ENCODE measurements around the gene OR8B12.
A peak's percentile ranks its signal among the peaks of the same experiment; 100 is the strongest.

OR8B12 gene, protein sequence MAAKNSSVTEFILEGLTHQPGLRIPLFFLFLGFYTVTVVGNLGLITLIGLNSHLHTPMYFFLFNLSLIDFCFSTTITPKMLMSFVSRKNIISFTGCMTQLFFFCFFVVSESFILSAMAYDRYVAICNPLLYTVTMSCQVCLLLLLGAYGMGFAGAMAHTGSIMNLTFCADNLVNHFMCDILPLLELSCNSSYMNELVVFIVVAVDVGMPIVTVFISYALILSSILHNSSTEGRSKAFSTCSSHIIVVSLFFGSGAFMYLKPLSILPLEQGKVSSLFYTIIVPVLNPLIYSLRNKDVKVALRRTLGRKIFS

DNA sequence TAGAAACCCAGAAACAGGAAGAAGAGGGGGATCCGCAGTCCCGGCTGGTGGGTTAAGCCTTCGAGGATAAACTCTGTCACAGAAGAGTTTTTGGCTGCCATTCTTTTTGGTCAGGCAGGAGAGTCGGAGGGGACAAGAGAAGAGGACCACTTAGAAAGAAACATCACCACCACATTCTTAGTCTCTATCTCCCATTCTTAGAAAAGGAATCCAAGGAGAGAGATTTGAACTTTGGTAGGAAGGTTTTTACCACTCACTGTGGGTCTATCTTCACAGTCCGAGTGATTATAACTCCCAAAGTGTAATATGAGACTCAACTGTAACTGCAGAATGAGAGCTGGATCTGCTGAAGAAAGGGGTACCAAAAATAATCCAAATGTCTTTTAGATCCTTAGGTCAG lies at the start of gene OR8B12:
Gene OR8B12, minus strand, starts transcription at position 101 of the 400 bp plus-strand sequence. Its CDS starts 0 bp downstream, at position 101.
- DNase-seq = no peak

DNA sequence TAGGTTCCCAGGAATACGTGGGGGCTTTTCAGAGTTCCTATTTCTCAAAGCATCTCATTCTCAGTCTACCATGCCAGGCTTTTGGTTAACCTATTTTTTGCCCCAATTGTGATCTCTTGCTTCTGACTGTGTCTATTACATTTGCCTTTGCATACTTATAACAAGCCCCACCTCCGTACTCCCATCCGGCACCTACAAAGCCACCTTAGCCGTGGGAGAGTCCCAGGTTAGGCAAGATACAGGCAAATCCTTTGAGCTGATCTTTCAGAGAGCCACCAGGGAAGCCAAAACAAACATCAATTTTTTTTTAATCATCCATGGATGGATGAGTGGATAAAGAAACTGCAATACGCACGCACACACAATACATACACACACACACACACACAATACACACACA lies 49.2 kb upstream of the OR8B12 start:
- DNase-seq = no peak

DNA sequence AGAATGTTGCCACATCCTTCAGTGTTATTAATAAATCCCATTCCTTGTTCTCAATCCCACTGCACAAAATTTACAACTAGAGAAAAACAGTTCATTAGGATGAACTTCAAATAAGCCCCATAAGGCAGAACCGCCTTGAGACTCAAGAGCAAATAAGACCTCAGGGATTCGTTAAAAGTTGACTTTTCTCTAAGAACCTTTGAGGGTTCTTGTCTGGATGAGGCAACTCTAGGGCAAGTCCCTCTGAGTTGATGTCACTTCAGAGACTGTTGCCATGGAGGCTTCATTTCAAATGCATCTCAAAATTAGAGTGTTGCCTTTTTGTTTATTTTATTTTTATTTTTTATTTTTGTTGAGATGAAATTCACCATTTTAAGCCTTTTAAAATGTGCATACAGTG lies 48.0 kb upstream of the OR8B12 start:
- no peak for DNase-seq

DNA sequence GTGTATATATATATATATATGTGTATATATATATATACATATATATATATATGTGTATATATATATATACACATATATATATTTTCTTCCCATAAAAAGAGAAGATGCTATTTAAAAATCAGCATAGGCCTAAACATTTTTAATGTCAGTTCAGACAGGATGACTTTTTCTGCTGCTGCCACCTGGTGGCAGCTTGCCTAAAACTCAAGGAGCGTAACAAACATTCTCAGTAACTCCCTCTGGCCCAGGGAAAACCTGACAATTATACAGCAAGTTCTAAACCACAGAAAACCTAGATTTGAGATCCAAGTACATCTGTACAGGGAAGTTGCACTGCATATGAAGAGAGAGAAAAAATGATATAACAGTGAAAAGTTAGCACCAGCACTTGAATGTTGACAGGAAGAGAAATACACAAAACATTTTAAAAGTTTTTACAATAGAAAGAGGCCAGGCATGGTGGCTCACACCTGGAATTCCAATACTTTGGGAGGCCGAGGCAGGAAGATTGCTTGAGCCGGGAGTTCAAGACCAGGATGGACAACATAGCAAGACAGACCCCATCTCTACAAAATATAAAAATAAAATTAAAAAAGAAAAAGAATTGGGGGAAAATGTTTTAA lies 42.9 kb upstream of the OR8B12 start:
- DNase-seq = peak; percentile 3

DNA sequence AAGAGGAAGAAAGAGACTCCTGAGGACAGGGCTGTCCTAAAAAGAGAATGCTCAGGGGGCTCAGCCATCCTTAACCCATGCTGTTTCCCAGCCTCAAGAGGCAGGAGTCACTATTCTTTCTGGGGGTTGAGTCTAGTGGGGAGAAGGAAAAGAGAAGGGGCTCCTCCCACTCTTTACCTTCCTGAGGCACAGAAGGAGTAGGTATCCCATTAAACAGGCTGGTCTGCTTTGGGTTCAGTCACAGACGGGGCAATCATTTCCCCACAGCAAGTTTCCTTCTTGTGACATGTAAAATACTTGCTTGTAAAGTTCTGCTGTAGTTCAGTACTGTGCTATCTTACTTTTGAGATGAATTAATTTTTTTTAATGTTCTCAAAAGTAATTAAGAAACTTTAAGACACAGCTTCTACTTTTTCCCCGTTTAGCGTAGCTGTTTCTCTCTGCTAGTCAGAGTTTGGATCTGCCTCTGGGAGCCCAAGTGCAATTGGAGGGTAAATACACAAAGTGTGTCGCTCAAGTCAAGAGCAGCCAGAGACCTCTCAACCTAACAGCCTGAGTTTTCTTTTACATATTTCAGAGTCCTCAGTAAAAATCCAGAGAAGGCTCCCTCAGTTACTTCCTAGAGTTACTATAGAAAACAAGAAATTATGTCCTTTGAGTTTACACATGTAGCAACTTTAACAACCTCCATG lies 41.4 kb upstream of the OR8B12 start:
- DNase-seq = no peak

DNA sequence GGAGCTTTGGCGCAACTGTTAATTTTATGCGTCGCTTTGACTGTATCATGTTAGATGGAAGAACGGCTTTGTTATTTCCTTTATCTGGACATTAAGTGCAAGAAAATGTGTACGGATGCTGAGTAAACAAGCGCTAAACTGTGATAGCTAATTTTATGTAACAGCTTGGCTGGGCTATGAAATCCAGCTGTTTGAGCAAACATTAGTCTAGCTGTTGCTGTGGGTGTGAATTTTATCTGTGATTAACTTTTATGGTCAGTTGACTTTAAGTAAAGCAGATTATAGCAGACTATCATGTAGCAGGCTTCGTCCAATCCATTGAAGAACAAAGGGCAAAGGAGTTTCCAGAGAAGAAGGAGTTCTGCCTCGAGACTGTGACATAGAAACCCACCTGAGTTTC lies 40.3 kb upstream of the OR8B12 start:
- no peak for DNase-seq

DNA sequence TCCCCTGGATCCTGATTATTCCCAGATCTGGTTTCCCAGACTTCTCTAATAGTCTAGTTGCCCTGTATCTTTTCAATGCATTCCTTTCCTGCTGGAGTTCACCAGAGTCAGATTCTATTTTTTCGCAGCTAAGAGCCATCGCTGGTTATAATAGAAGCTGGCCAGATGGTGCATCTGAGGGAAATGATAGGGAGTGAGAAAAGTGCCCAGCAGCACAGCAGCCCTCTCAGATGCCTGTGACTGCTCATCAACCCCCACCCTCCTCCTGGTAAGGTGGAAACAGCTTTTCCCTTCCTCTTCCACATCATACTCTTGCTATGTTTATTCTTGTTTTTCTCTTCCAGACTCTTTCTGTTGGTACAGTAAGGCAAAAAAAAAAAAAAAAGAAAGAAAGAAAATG lies 39.1 kb upstream of the OR8B12 start:
- DNase-seq = no peak

DNA sequence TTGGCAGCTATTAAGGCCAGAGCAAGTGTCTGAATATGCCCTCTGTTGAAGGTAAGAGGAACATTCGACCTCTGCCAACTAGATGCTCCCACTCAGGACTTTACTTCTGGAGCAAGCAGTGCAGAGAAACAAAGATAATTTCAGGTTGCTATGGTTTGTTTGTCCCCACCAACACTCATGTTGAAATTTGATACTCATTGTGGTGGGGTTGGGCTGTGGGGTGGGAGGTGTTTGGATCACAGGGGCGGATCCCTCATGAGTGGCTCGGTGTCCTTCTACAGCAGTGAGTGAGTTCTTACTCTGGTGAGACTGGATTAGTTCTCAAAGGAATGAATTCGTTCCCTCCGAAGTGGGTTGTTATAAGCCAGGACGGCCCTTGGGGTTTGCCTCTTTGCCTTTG lies 38.4 kb upstream of the OR8B12 start:
- DNase-seq = no peak

DNA sequence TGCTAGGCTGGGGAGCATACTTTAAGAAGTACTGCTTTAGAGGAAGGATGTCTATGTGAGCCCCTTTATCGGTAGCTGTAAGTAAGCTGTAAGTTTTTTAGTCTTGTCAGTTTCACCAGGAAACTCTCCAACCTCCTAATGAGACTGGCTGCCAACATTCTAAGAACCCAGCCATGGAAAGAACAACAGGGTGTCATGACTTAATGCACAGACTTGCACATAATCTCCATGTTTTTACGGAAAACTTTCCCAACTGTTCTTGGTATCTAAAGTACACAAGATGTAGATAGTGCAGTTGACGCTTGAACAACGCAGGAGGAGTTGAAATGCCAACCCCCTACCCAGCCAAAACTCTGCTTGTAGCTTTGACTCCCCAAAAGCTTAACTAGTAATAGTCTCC lies 35.3 kb upstream of the OR8B12 start:
- no peak for DNase-seq

DNA sequence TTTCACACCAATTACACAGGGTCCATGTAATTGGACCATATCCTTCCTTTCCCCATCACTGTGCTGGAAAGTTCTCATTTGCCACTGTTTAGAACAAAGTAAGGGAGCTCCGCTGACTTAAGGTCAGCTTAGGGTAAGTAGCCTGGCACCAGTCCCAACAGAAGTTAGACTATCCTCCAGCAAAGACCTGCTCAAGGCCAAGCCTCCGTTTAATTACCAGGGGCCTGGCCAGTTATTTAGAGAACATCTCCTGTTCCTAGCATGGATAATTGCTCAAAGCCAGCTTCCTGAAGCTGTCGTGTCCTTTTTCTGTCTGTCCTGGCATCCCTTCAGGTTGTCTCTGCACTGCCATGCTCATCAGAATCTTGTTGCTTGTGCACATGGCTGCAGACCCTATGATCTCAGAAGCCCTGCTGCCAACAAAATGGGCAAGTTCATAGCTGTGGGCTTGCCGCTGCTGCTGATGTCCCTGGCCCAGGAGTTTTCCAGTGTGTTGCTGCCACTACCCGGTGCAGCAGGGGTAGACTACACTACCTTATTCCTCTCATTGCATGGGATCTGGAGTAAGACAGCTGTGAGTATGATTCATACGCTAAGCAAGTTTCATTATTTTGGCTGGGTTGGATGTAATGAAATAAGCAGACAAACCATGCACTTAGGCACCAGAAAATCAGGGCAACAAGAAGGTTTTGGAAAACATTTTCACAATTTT lies 34.4 kb upstream of the OR8B12 start:
- no peak for DNase-seq

DNA sequence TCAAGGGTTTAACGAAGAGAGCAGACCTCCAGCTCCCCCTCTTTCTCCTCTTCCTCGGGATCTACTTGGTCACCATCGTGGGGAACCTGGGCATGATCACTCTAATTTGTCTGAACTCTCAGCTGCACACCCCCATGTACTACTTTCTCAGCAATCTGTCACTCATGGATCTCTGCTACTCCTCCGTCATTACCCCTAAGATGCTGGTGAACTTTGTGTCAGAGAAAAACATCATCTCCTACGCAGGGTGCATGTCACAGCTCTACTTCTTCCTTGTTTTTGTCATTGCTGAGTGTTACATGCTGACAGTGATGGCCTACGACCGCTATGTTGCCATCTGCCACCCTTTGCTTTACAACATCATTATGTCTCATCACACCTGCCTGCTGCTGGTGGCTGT lies 26.7 kb upstream of the OR8B12 start:
- DNase-seq = no peak

DNA sequence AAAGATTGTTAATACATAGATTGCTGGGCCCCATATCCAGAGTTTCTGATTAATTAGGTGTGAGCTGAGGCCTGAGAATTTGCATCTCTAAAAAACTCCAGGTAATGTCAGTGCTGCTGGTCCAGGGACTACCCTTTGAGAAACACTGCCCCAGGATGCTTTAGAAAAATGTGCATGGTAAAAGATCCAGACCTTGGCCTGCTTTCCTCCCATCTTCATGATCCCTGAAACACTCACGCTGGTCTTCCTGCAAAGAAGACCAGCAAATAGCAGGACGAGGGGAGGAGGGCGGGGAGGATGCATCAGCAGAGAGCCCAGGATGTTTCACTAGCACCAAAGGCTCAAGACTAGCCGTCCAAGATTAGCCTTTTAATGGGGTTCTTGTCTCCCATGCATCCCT lies 26.2 kb upstream of the OR8B12 start, which contains the start of gene OR8A1:
Gene OR8A1, plus strand, starts transcription at position 301 of the 400 bp plus-strand sequence. CDS start 123 bp downstream, outside the sequence.
- no peak for DNase-seq

DNA sequence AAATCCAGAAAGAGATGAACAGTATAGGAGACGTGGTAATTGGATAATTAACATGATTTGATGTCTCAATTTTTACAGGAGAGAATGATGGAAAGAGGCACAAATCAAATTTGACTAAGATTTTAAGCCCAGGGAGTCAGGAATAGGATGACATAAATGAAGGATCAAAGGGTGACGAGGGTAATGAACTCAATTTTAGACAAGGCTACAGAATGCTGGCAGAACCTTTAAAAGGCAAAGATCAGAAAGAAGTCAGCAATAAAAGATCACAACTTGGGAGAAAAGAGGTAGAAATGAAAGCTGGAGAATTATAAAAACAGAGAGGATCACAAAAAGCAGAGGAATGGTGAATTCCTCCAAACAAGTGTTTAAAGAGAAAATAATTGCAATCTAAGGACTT lies 13.4 kb upstream of the OR8B12 start:
- DNase-seq = no peak

DNA sequence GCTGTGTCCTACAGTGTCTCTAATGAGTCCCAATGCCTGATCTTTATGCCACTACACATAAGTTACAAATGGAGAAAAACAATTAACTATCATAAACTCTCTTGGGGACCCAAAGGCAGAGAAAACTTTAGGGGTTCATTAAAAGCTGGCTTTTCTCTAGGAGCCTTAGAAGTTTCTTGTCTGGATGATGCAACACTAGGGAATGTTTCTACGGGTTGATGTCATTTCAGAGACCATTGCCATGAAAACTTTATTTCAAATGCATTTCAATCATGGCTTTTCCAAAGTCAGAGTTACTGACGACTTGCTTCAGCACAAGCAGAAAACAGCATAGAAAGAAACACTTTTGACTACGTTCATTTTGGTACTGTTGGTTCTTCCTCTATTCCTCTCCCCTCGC lies 8.5 kb upstream of the OR8B12 start:
- no peak for DNase-seq

DNA sequence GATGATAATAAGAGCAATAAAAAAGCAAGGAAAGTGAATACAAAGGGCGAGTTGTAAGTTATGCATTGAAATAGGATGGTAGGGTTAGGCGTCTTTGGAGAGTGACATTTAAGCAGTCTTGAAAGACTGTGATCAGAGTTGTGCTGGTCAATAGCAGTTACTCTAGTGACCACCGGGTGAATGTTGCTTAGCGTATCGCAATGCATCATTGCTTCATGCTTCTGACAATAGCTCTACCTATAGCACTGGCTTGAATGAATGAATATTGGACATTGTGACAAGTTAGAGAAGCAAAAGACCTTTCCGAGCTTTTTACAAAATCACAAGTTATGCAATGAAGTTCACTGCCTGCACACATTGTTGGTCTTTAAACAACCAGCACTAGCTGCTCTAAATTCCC lies 7.7 kb upstream of the OR8B12 start:
- no peak for DNase-seq

DNA sequence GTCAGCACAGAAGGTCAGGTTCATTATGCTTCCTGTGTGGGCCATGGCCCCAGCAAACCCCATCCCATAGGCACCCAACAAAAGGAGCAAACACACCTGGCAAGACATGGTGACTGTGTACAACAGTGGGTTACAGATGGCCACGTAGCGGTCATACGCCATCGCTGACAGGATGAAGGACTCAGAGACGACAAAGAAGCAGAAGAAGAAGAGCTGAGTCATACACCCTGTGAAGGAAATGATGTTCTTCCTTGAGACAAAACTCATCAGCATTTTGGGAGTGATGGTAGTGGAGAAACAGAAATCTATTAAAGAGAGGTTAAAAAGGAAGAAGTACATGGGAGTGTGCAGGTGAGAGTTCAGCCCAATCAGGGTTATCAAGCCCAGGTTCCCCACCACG lies 309 bp downstream of the OR8B12 start:
- no peak for DNase-seq

DNA sequence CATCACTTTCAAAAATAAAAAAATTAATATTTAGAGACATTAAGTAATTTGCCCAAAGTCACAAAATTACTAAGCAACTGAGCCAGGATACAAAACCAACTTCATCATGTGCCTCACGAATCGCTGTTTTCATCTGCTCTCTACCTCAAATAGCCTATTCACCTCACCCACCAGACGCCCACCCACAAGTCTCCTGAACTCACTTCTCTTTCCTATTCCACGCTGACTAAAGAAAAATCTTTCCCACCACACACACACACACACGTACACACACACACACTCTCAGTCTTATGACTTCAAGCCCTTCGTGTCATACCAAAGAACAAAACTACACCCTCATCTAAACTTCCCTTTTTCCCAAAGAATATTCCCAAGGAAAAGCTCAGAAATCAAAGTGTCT lies 2.2 kb downstream of the OR8B12 start:
- DNase-seq = no peak

DNA sequence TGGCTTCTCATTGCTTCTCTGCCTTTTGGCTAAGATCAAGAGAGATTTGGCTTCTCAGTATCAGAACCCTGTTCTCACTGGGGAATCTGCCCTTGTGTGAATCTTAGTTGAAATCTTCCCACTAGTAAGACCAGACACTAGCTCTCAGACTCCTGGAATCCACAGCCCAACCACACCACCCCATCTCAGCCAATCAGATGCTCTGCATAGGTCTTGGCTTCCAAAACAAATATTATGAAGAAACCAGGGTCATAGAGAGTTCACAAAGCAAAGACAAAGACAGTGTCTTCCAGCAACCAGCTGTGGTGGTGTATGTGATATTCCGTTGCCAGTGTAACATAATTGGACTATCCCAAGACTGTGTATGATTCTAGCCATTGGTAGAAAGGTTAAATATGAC lies 5.4 kb downstream of the OR8B12 start:
- no peak for DNase-seq

DNA sequence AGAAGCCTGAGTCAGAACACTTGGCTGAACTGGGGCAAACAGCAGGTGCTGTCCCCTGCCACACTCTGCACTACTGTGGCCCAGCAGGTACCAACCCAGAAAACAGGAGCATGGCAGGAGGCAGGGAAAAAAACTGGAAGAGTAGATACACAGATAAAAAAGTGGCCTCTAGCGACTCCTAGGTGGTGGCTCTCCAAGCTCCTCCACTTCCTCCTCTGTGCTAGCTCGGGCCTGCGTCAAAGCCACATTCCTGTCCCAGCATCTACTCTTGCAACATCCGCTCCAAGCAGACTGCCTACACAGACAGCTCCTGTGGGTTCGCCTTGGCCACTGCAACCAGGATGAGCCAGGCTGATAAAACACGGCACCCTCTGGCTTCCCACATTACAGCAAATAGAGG lies 6.9 kb downstream of the OR8B12 start:
- DNase-seq = no peak

DNA sequence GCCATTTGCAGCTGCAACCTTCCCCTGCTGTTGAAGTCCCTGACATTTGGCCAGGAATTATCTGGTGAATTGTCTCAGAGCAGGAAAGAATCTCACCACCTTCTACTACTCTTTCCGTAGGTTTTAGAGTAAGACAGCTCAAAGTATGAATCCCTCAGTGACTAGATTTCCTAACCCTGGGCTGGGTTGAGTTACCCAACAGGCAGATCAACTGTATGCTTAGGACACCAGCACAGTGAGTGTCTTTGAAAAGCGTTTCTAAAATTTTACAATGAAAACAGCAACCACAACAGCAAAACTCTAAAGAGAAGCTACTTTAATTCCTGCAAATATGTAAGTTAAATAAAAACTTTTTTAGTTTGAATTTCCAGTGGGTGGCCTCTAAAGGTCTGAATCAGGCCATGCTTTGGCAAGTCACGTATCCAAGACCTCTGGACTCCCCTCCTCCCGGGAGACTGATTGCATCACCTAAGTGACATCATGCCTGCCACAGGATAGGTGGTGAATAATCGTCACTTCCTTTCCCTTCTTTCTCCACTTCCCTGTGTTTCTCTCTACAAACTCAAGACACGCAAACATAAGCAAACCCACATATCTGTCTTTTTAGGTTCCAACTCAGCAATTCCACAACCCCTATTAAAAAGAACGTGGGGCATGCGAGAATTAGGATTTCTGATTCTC lies 7.8 kb downstream of the OR8B12 start:
- DNase-seq = no peak

DNA sequence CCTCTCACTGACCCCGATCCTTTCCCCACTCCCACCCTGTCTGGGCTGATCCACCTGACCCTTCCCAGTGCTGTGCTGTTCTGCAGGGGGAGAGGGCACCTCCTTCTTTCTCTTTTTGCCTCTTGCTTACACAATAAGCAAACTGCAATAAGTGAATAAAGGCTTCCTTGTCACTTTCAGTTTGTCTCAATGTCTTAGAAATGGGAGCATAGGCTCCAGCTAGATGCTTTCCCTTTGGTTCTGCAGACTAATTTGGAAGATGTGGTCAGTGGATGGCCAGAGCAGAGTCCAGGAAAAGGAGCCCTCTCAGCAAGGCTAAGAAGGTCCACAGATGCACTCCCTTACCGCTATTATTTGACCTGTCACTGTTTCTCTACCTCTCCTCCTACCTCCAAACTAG lies 9.4 kb downstream of the OR8B12 start:
- no peak for DNase-seq

DNA sequence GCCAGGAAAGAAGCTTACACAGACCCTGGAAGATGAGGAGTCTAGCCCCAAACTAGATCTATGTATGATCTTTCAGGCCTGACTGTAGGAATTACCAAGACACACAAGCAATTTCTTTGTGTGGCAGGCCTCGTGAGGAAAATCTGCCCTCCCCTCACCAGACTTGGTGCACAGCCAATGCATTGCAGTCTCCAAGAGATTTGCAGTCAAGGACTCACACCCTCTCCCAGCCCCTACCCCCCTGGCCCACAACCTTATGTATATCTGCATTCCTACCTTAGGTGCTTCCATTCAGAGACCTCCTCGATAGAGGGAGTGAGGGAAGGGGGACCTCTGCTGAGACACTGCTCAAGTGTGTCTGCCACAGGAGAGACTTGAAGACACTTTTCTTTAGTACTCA lies 9.8 kb downstream of the OR8B12 start:
- no peak for DNase-seq

DNA sequence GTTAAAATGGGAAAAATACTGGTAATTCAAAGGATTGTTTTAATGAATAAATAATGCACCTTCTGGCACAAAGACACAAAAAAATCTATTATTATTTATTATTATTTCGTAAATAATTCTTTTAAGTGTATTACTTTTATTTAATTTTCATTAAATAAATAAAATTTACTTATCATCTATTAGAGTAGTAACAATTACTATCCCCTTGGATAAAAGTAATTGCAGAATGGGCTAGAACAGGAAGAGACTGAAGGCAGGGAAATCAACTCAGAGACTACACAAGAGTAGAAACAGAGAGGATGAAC lies 23.0 kb downstream of the OR8B12 start:
- no peak for DNase-seq

Measured in T1000 (cell line).